Measurements from ENCODE around the gene PTGES3.

Gene PTGES3

DNA sequence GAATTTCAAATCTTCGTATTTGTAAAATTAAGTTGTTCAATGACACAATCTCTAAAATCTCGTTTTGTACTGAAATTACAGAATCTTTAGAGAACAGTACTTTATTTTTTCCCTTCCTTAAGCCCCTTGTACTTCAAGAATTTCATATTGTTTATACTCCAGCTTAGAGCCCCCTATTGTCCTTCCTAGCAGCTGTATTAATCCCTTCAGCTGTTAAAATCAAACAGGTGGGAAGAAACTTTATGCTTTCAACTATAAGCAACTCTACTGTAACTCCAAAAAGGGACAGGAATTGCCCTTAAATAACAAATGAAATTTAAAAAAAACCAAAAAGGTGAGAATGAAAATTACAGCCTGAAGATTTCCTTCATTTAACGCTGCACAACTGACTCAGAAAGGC is 35.3 kb upstream of the PTGES3 start:
- H3K4me3 ChIP-seq (ENCODE audit: low read depth, low read length): peak overlapping the region; percentile 100
- TF ChIP-seq, protein P1, sequence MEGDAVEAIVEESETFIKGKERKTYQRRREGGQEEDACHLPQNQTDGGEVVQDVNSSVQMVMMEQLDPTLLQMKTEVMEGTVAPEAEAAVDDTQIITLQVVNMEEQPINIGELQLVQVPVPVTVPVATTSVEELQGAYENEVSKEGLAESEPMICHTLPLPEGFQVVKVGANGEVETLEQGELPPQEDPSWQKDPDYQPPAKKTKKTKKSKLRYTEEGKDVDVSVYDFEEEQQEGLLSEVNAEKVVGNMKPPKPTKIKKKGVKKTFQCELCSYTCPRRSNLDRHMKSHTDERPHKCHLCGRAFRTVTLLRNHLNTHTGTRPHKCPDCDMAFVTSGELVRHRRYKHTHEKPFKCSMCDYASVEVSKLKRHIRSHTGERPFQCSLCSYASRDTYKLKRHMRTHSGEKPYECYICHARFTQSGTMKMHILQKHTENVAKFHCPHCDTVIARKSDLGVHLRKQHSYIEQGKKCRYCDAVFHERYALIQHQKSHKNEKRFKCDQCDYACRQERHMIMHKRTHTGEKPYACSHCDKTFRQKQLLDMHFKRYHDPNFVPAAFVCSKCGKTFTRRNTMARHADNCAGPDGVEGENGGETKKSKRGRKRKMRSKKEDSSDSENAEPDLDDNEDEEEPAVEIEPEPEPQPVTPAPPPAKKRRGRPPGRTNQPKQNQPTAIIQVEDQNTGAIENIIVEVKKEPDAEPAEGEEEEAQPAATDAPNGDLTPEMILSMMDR (IDR thresholded peaks at IDR 0.05; ENCODE audit: low read depth, low read length): no peak

DNA sequence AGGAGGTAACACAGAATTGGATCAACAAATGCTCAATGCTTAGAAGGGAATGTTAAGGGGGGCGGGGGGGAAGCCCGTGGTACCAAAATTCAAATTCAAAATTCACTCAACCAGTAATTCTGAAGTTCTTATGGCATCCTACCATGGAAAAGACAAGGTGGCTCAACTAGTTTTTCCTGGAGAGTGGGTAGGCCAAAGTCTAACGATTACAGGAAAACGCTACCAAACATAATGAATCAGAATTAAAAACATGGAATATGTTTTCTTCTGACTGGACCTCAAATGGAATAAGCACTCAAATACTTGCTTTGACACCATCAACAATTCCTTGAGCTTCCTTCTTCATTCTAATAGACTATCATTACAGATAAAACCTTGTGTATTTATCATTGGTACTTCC is 34.7 kb upstream of the PTGES3 start:
- TF ChIP-seq, protein P1 (IDR thresholded peaks at IDR 0.05; ENCODE audit: low read depth, low read length): no peak
- peak overlapping the region; percentile 100; the same call in 1 of the 2 replicates for H3K4me3 ChIP-seq (ENCODE audit: low read depth, low read length)

DNA sequence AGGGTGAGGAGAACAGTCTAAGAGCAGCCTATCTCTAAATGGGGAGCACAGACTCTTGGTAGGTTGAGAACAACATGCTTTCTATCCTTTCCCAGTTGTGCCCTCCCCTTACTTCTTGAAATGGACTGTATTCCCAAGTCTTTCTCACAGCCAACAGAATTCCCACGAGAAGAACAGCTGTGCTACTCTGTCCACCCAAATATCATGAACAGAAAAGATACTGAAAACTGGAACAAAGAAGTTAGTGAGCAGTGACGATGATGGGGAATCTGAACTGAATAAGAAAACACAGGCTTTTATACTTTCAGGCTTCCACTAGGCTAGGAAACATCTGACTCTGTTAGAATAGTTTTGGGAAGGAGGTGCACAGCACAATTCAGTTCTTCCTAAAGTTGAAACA is 33.6 kb upstream of the PTGES3 start:
- H3K4me3 ChIP-seq (ENCODE audit: low read depth, low read length): no peak overlapping the region
- TF ChIP-seq, protein P1 (IDR thresholded peaks at IDR 0.05; ENCODE audit: low read depth, low read length): no peak

DNA sequence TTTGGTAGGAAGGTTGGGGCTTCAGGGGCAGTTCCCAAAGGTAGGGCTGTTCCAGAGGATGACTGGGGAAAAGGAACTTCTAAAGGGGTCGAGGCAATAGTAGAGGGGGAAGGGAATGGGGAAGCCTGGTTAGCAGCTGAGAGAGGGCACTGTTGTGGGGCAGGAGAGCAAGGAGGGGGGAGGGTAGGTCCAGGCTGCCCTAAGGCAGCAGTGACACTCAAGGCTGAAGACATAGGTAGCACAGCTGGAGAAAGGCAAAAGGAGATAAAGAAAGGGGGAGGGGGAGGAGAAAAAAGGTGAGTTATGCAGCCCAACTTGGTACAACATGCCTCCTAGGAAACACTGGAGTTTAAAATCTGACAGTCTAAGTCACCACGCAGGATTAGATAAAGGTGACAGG is 33.1 kb upstream of the PTGES3 start:
- TF ChIP-seq, protein P1 (IDR thresholded peaks at IDR 0.05; ENCODE audit: low read depth, low read length): no peak
- H3K4me3 ChIP-seq (ENCODE audit: low read depth, low read length): no peak overlapping the region

DNA sequence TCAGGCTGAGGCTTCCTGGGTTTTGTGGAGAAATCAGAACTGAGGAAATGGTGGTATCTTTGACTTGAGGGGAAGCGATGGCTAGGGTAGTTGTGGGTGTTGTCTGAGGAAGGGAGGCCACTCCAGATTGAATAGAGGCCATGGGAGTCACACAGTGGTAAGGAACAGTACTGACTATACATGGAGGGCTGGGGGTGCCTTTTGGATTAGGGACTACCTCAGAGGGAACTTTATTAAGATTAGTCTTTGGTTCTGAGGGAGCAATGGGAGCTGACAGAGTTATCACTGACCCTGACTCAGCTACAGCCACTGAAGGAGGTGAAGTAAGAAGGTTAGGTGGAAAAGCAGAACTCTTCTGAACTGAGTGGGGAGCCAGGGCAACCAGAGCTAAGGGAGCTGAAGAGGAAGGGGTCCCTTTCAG is 32.7 kb upstream of the PTGES3 start:
- TF ChIP-seq, protein P1 (IDR thresholded peaks at IDR 0.05; ENCODE audit: low read depth, low read length): no peak
- no peak overlapping the region for H3K4me3 ChIP-seq (ENCODE audit: low read depth, low read length)

DNA sequence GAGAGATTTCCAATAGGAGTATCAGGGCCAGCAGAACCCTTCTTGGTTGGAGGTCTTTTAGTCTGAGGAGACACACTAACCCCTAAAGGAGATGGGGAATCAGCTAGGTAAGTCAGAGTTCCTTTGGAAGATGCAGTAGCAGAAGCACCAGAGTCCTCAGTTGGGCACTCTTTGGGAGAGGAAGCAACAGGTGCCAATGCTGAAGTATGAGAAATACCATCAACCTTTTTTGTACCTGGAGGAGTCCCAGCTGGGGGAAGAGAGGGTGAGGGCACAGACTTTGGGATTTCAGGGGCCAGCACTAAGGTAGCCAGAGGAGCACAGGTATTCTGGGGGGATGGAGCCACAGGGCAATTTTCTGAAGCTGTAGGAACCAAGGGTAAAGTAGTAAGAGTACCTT is 31.0 kb upstream of the PTGES3 start:
- TF ChIP-seq, protein P1 (IDR thresholded peaks at IDR 0.05; ENCODE audit: low read depth, low read length): no peak
- no peak overlapping the region for H3K4me3 ChIP-seq (ENCODE audit: low read depth, low read length)

DNA sequence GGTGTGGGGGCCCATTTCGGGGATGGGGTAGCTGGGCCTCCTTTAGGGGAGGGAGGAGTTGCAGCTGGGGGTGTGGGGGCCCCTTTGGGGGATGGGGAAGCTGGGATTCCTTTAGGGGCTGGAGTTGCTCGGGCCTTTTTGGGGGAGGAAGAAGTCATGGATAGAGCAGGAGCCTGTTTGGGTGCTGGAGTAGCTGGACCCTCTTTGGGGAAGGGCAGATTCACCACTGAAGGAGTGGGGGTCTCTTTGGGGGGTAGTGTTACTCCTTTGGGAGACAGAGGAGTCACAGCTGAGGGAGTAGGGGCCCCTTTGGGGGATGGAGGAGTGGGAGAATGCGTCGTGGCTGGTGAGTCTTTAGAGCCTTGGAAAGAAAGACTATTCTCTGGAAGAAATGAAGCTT is 30.6 kb upstream of the PTGES3 start:
- TF ChIP-seq, protein P1 (IDR thresholded peaks at IDR 0.05; ENCODE audit: low read depth, low read length): no peak
- no peak overlapping the region for H3K4me3 ChIP-seq (ENCODE audit: low read depth, low read length)

All from WI38 (cell line).